ENCODE results near the gene BOLA2.
"Not testable (repeated sequence)": the region's sequence is repeated elsewhere in the genome, so short reads cannot be mapped to it uniquely, and the experiment has no call there.

The BOLA2 gene

GRCh38 chr16:29454269-29454668, at the start of gene BOLA2, which contains the start of gene SLX1B:
Gene BOLA2, minus strand, starts transcription at chr16:29454351. Its CDS starts 98 bp downstream, at chr16:29454253.
Gene SLX1B, plus strand, starts transcription at chr16:29454533.
- not testable (repeated sequence) for DNase-seq

- DNase-seq, result not testable (repeated sequence)
Measured at GRCh38 chr16:29482276-29482675, 28.1 kb upstream of the BOLA2 start.

GRCh38 chr16:29472065-29472464, 17.9 kb upstream of the BOLA2 start:
- not testable (repeated sequence) for DNase-seq

- not testable (repeated sequence) for DNase-seq
Measured at GRCh38 chr16:29469660-29470059, 15.5 kb upstream of the BOLA2 start.

GRCh38 chr16:29467654-29468366, 13.7 kb upstream of the BOLA2 start:
- DNase-seq, result not testable (repeated sequence)

GRCh38 chr16:29466904-29467303, 12.8 kb upstream of the BOLA2 start:
- not testable (repeated sequence) for DNase-seq

- not testable (repeated sequence) for DNase-seq
Measured at GRCh38 chr16:29465985-29466824, 12.1 kb upstream of the BOLA2 start.

GRCh38 chr16:29460647-29461030, 6.5 kb upstream of the BOLA2 start:
- DNase-seq, result not testable (repeated sequence)

- not testable (repeated sequence) for DNase-seq
Measured at GRCh38 chr16:29459706-29460646, 5.8 kb upstream of the BOLA2 start, which contains the start of gene SULT1A4. Gene SULT1A4, plus strand, starts transcription at chr16:29459913. Its CDS starts 1,473 bp downstream, at chr16:29461386.

- not testable (repeated sequence) for DNase-seq
Measured at GRCh38 chr16:29457660-29458059, 3.5 kb upstream of the BOLA2 start.

GRCh38 chr16:29454828-29455227, 677 bp upstream of the BOLA2 start:
- DNase-seq, result not testable (repeated sequence)

- not testable (repeated sequence) for DNase-seq
Measured at GRCh38 chr16:29453754-29454153, 397 bp downstream of the BOLA2 start.

GRCh38 chr16:29425390-29425789, 28.8 kb downstream of the BOLA2 start:
- not testable (repeated sequence) for DNase-seq

GRCh38 chr16:29423587-29423986, 30.6 kb downstream of the BOLA2 start:
- DNase-seq, result not testable (repeated sequence)

GRCh38 chr16:29405249-29405648, 48.9 kb downstream of the BOLA2 start:
- peak; percentile 57 for DNase-seq

All from fibroblast of upper back skin (primary cell).